ENCODE data around the gene ERN1. TPM values are rescaled to one million over a fixed set of nuclear protein-coding genes. Genes with fewer than 3 reads are reported as not detected.

Gene ERN1
- total RNA-seq, 1 donor from 2014 or later = 91.0 TPM

GRCh38 chr17:64109400-64109799, 20.5 kb downstream of the ERN1 start:
- Mint-ChIP-seq H3K4me3 (ENCODE audit: low read depth) (no peak overlapping the region), H3K27me3 (ENCODE audit: low read depth) (no peaks in the 10 kb centered on the region), H3K9me3 (no peaks in the 10 kb centered on the region), H3K27ac (peak overlapping the region; percentile 52), H3K4me1 (ENCODE audit: low read depth) (peaks cover 69% of the 10 kb centered on the region), H3K36me3 (ENCODE audit: low read depth) (peaks cover 83% of the 10 kb centered on the region)
- no peak for DNase-seq (ENCODE audit: low spot score)
- intact Hi-C loops (cut with micrococcal nuclease) = no loop called here

GRCh38 chr17:64107500-64108236, 22.3 kb downstream of the ERN1 start:
- Mint-ChIP-seq H3K4me1 (ENCODE audit: low read depth) (peaks cover 71% of the 10 kb centered on the region), H3K36me3 (ENCODE audit: low read depth) (peaks cover 82% of the 10 kb centered on the region), H3K9me3 (no peaks in the 10 kb centered on the region), H3K27me3 (ENCODE audit: low read depth) (no peaks in the 10 kb centered on the region), H3K27ac (peak overlapping the region; percentile 48), H3K4me3 (ENCODE audit: low read depth) (peak overlapping the region; percentile 11)
- intact Hi-C loops (cut with micrococcal nuclease) = no loop called here
- DNase-seq (ENCODE audit: low spot score) = no peak

- Mint-ChIP-seq H3K27ac (peak overlapping the region; percentile 42), H3K9me3 (no peaks in the 10 kb centered on the region), H3K4me3 (ENCODE audit: low read depth) (no peak overlapping the region), H3K4me1 (ENCODE audit: low read depth) (peaks cover 71% of the 10 kb centered on the region), H3K36me3 (ENCODE audit: low read depth) (peaks cover 82% of the 10 kb centered on the region), H3K27me3 (ENCODE audit: low read depth) (no peaks in the 10 kb centered on the region)
- intact Hi-C loops (cut with micrococcal nuclease) = no loop called here
- no peak for DNase-seq (ENCODE audit: low spot score)
These were observed 23.0 kb downstream of the ERN1 start for GRCh38 chr17:64106918-64107317.

- intact Hi-C loops (cut with micrococcal nuclease) = no loop called here
- Mint-ChIP-seq H3K27me3 (ENCODE audit: low read depth) (no peaks in the 10 kb centered on the region), H3K9me3 (no peaks in the 10 kb centered on the region), H3K27ac (peak overlapping the region; percentile 24), H3K4me1 (ENCODE audit: low read depth) (peaks cover 62% of the 10 kb centered on the region), H3K36me3 (ENCODE audit: low read depth) (peaks cover 71% of the 10 kb centered on the region), H3K4me3 (ENCODE audit: low read depth) (no peak overlapping the region)
- DNase-seq (ENCODE audit: low spot score) = no peak
These were observed 26.3 kb downstream of the ERN1 start for GRCh38 chr17:64103391-64104364.

GRCh38 chr17:64102627-64103390, 27.1 kb downstream of the ERN1 start:
- Mint-ChIP-seq H3K4me1 (ENCODE audit: low read depth) (peaks cover 61% of the 10 kb centered on the region), H3K4me3 (ENCODE audit: low read depth) (no peak overlapping the region), H3K9me3 (no peaks in the 10 kb centered on the region), H3K36me3 (ENCODE audit: low read depth) (peaks cover 72% of the 10 kb centered on the region), H3K27ac (peak overlapping the region; percentile 50), H3K27me3 (ENCODE audit: low read depth) (no peaks in the 10 kb centered on the region)
- DNase-seq (ENCODE audit: low spot score) = no peak
- intact Hi-C loops (cut with micrococcal nuclease) = no loop called here

- DNase-seq (ENCODE audit: low spot score) = no peak
- peaks cover 58% of the 10 kb centered on the region for H3K4me1 Mint-ChIP-seq (ENCODE audit: low read depth)
- H3K4me3 Mint-ChIP-seq (ENCODE audit: low read depth) = no peak overlapping the region
- no peak overlapping the region for H3K27ac Mint-ChIP-seq
- H3K9me3 Mint-ChIP-seq = no peaks in the 10 kb centered on the region
- H3K27me3 Mint-ChIP-seq (ENCODE audit: low read depth) = no peaks in the 10 kb centered on the region
- H3K36me3 Mint-ChIP-seq (ENCODE audit: low read depth) = peaks cover 80% of the 10 kb centered on the region
- intact Hi-C loops (cut with micrococcal nuclease) = no loop called here
These were observed 30.4 kb downstream of the ERN1 start for GRCh38 chr17:64099543-64099942.

GRCh38 chr17:64097196-64097936, 32.6 kb downstream of the ERN1 start:
- peaks cover 59% of the 10 kb centered on the region for H3K4me1 Mint-ChIP-seq (ENCODE audit: low read depth)

GRCh38 chr17:64096037-64096436, 33.9 kb downstream of the ERN1 start:
- H3K4me1 Mint-ChIP-seq (ENCODE audit: low read depth) = peaks cover 66% of the 10 kb centered on the region
- peak overlapping the region; percentile 20 for H3K27ac Mint-ChIP-seq
- no peaks in the 10 kb centered on the region for H3K27me3 Mint-ChIP-seq (ENCODE audit: low read depth)
- intact Hi-C loops (cut with micrococcal nuclease) = no loop called here
- DNase-seq (ENCODE audit: low spot score) = no peak
- no peak overlapping the region for H3K4me3 Mint-ChIP-seq (ENCODE audit: low read depth)
- no peaks in the 10 kb centered on the region for H3K9me3 Mint-ChIP-seq
- H3K36me3 Mint-ChIP-seq (ENCODE audit: low read depth) = peaks cover 85% of the 10 kb centered on the region

More at GRCh38 chr17:64097196-64097936, 32.6 kb downstream of the ERN1 start:
- H3K4me3 Mint-ChIP-seq (ENCODE audit: low read depth) = no peak overlapping the region
- intact Hi-C loops (cut with micrococcal nuclease) = no loop called here
- DNase-seq (ENCODE audit: low spot score) = no peak
- H3K9me3 Mint-ChIP-seq = no peaks in the 10 kb centered on the region
- H3K36me3 Mint-ChIP-seq (ENCODE audit: low read depth) = peaks cover 83% of the 10 kb centered on the region
- H3K27me3 Mint-ChIP-seq (ENCODE audit: low read depth) = no peaks in the 10 kb centered on the region
- H3K27ac Mint-ChIP-seq = peak overlapping the region; percentile 19

- no peaks in the 10 kb centered on the region for H3K9me3 Mint-ChIP-seq
- no peak for DNase-seq (ENCODE audit: low spot score)
- intact Hi-C loops (cut with micrococcal nuclease) = no loop called here
- peaks cover 68% of the 10 kb centered on the region for H3K4me1 Mint-ChIP-seq (ENCODE audit: low read depth)
- H3K27ac Mint-ChIP-seq = peak overlapping the region; percentile 20
- no peak overlapping the region for H3K4me3 Mint-ChIP-seq (ENCODE audit: low read depth)
- peaks cover 86% of the 10 kb centered on the region for H3K36me3 Mint-ChIP-seq (ENCODE audit: low read depth)
- no peaks in the 10 kb centered on the region for H3K27me3 Mint-ChIP-seq (ENCODE audit: low read depth)
These were observed 34.6 kb downstream of the ERN1 start for GRCh38 chr17:64095144-64095882.

- Mint-ChIP-seq H3K9me3 (no peaks in the 10 kb centered on the region), H3K27me3 (ENCODE audit: low read depth) (no peaks in the 10 kb centered on the region), H3K36me3 (ENCODE audit: low read depth) (peaks cover 86% of the 10 kb centered on the region), H3K4me1 (ENCODE audit: low read depth) (peaks cover 72% of the 10 kb centered on the region), H3K27ac (peak overlapping the region; percentile 60), H3K4me3 (ENCODE audit: low read depth) (no peak overlapping the region)
- intact Hi-C loops (cut with micrococcal nuclease) = no loop called here
- no peak for DNase-seq (ENCODE audit: low spot score)
These were observed 35.5 kb downstream of the ERN1 start for GRCh38 chr17:64094412-64094811.

- no peak overlapping the region for H3K4me3 Mint-ChIP-seq (ENCODE audit: low read depth)
- no peaks in the 10 kb centered on the region for H3K9me3 Mint-ChIP-seq
- H3K27me3 Mint-ChIP-seq (ENCODE audit: low read depth) = no peaks in the 10 kb centered on the region
- H3K36me3 Mint-ChIP-seq (ENCODE audit: low read depth) = peaks cover 87% of the 10 kb centered on the region
- H3K4me1 Mint-ChIP-seq (ENCODE audit: low read depth) = peaks cover 78% of the 10 kb centered on the region
- peak overlapping the region; percentile 83 for H3K27ac Mint-ChIP-seq
- intact Hi-C loops (cut with micrococcal nuclease) = no loop called here
- DNase-seq (ENCODE audit: low spot score) = no peak
These were observed 36.9 kb downstream of the ERN1 start for GRCh38 chr17:64092952-64093451.

All from activated T-helper 2 cell treated with anti-CD3 and anti-CD28 coated beads, Interferon-gamma antibody, Interleukin-2, Interleukin-4, amounts not matched to agents 10 μg/mL and 5 μg/mL and 100 μg/mL, durations not matched to agents 14 hours and 24 hours and 36 hours (primary cell).